HG03558 (cell line): Measurements from ENCODE around the gene ANKRD30A.
"Not testable (repeated sequence)": the region's sequence is repeated elsewhere in the genome, so short reads cannot be mapped to it uniquely, and the experiment has no call there.

Source experiments
- ATAC-seq: cut with Tn5 transposase; IDR thresholded peaks from one replicate; pipeline ENCODE4 v1.9.1; 2021; ENCODE audit warnings: moderate number of reproducible peaks; ENCODE audit not compliant: unreplicated experiment; ENCODE audit errors: extremely low read depth

Gene ANKRD30A

DNA sequence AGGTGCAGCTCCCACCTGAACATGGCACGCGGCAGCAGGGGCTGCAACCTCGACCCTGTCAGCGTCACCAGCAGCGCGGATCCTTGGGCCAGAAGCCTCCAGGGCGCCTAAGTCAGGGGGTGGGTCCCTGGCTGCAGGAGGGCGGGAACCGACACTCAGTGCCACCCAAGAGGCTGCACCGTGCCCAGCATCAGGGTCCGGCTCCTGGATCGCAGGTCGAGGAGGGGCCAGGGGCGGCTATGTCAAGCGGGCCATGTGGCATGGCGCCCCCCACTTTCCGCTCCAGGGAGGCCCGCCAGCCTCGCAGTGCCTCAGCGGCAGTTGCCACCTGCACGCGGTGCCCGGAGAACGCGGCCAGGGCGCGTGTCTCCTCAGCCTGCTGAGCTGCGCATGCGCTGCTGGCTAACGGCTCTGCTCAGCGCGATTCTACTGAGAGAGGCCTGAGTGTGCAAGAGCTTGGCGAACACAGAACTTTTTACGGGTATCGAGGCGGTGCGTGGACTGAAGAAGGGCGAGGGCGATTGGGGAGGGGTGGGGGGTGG, at the start of gene ANKRD30A:
Gene ANKRD30A (plus strand): TSS at position 408 of the 542 bp plus-strand sequence. CDS start 190 bp downstream, outside the sequence.
- ATAC-seq, result no peak

- ATAC-seq, result not testable (repeated sequence)
These were observed 49.3 kb upstream of the ANKRD30A start for GRCh38 chr10:37076083-37076482.

- ATAC-seq, result no peak
These were observed 29.4 kb upstream of the ANKRD30A start for GRCh38 chr10:37095792-37096573.

GRCh38 chr10:37101261-37101660, 24.1 kb upstream of the ANKRD30A start:
- no peak for ATAC-seq

DNA sequence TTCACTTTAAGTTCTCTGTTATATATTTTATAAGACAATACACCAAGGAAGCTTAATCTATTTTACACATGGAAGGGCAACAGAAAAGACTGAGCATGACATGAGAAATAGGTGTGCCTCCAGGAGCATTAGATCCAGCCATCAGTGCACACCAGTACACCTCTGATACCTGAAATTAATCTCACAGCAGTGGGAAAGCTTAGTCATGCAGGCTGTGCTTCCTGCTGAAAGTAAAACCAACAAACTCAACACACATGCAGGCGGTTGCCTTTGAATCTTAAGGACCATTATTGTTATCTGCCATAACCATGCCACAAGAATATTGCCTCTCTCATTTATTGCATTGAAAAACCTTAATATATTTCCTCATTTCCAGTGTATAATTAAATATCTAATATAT, 16.4 kb upstream of the ANKRD30A start:
- no peak for ATAC-seq

DNA sequence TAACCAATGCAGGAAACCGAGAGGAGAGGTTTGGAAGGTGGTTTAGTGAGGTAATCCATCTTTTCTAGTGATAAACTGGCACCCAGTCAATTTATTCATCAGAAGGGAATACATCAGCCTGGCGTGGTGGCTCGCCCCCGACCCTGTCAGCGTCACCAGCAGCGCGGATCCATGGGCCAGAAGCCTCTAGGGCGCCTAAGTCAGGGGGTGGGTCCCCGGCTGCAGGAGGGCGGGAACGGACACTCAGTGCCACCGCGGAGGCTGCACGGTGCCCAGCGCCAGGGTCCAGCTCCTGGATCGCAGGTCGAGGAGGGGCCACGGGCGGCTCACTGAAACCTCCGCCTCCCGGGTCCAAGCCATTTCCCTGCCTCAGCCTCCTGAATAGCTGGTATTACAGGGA, 866 bp upstream of the ANKRD30A start:
- no peak for ATAC-seq

DNA sequence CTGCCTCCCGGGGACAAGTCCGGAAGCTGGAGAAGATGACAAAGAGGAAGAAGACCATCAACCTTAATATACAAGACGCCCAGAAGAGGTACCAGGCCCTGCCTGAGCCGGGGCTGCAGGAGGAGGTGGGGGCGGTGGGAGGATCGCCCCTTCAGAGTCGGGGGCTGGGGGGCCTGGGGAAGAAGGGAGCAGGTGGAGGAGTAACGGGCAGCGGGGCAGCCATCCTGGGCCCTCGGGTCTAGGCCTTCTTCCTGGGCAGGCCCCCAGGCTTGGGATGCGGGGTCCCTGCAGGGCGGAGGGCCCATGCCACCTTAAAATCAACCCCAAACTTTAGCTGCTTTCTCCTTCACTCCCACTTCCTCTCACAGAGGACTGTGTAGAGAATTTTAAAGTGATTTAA, 523 bp downstream of the ANKRD30A start:
- ATAC-seq, result no peak

- ATAC-seq, result no peak
These were observed 21.0 kb downstream of the ANKRD30A start for GRCh38 chr10:37146443-37146842.

GRCh38 chr10:37162430-37162829, 37.0 kb downstream of the ANKRD30A start:
- not testable (repeated sequence) for ATAC-seq

GRCh38 chr10:37171945-37172344, 46.5 kb downstream of the ANKRD30A start:
- ATAC-seq, result not testable (repeated sequence)

- ATAC-seq, result not testable (repeated sequence)
These were observed 52.9 kb downstream of the ANKRD30A start for GRCh38 chr10:37178296-37178695.

- not testable (repeated sequence) for ATAC-seq
These were observed 57.3 kb downstream of the ANKRD30A start for GRCh38 chr10:37182719-37183118.

- ATAC-seq, result no peak
These were observed 80.7 kb downstream of the ANKRD30A start for GRCh38 chr10:37206132-37206531.

DNA sequence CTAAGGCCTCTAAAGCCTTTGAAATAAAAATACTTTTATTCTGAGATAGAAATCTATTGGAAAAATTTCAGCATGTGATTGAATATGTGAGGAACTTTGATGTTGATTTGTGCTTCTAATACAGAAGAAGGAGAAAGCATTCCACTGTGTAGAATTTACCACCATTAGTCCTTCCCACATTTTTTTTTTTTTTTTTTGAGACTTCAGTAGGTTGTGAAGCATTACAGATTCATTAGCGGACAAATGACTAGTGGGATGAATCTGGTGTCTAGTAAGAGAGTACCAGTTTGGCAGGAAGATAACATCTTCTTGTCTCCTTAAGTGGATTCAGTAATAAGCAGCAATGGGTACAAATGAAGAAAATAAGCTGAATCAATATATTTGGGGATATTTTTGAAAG, 95.5 kb downstream of the ANKRD30A start:
- no peak for ATAC-seq

DNA sequence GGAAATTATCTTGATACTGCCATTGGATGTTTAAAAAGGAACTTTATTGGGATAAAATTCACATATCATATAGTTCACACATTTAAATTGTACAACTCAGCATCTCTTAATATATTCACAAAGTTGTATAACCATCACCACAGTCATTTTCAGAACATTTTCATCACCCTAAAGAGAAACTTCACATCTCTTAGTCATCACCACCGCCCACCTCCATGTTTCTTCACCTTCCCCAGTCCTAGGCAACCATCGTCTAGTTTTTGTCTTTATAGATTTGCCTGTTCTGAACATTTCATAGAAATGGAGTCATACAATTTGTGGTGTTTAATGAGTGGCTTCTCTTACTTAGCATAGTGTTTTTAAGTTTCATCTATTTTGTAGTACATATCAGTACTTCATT, 96.6 kb downstream of the ANKRD30A start:
- ATAC-seq, result no peak

DNA sequence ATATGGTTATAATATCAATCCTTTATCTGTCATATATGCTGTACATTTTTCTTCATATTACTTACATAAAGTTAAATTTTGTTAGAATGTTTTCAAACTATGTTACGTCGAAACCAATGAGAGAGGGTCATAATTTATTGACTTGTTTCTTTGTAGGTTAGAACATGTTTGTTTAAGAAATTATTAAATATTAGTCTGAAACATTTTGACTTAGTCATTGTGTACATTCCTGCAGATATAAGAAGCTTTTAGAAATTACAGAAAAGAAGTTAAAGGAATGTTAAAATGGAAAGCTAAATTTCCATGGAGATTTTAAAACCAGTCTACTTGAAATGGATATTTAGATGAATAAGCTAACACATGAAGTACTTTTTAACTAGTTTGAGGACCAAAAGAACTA, 99.8 kb downstream of the ANKRD30A start:
- no peak for ATAC-seq

DNA sequence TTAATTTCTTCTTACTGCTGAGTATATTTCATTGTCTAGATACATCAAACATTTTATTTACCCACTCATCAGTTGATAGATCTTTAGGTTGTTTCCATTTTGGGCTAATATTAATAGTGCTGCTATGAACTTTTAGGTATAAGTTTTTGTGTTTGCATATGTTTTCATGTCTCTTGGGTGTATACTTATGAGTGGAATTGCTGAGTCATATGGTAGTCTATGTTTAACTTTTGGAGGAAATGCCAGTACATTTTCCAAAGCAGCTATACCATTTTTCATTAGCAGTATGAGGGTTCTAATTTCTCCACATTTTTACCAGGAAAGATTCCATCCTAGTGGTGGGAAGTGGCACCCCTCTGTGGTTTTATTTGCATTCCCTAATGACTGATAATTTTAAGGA, 101.1 kb downstream of the ANKRD30A start:
- no peak for ATAC-seq

DNA sequence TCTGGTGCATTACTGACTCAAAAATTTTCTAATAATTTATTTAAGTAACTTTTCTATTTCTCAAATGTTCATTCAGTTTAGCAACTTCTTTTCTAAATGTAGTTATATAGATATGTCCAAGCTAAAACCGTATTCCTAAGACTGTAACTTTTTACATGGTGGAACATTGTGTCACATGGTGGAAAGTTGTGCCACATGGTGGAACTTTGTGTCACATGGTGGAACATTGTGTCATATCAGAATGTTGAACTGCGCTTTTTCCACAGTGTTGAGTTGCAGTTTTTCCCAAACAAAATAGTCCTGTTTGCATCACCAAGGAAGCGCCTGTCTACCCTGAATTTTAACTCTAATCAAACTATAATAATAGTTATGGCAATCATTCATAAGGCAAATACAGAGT, 109.3 kb downstream of the ANKRD30A start:
- ATAC-seq, result no peak

DNA sequence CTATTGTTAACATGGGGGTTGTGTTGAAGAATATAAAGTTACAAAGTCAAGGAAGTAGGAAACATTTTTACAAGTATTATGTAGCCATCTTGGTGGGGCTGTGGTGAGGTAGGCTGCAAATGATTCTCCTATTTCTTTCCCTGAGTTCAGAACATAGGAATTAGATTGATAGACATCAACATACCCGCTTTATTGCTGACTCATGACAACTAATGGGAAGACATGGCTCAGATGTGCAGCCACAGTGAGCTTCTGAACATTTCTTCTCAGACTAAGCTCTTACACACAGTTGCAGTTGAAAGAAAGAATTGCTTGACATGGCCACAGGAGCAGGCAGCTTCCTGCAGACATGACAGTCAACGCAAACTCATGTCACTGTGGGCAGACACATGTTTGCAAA, 110.7 kb downstream of the ANKRD30A start:
- no peak for ATAC-seq

DNA sequence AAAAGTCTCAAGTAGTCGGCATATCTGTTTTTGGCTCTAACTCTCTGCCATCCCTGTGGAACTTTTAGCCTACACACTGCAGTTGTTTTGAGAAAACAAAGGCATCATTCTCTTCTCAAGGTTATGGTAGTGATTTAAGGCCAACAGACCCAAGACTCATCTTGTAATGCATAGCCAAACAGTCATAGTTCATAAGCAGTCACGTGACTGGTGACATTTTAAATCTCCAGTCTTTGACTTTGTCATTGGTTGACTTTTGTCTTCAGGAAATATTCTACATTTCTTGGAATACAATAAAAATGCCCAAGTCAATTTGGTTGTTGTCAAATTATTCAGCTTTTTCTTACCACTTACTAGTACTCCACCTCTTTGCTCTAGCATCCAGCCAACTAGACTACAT, 114.8 kb downstream of the ANKRD30A start:
- ATAC-seq, result no peak

GRCh38 chr10:37246637-37247036, 121.2 kb downstream of the ANKRD30A start:
- ATAC-seq, result no peak

GRCh38 chr10:37255837-37256236, 130.4 kb downstream of the ANKRD30A start:
- ATAC-seq, result not testable (repeated sequence)
